ENCODE results near the gene SLCO1B3. TPM values are rescaled to one million over a fixed set of nuclear protein-coding genes. Genes with fewer than 3 reads are reported as not detected.

The SLCO1B3 gene
- total and polyA plus RNA-seq, 10 of the 15 experiments (the other 5 are each of a cell fraction or from before 2014, with no cell fraction given): 0.04 to 1.2 TPM; not detected in 8

DNA sequence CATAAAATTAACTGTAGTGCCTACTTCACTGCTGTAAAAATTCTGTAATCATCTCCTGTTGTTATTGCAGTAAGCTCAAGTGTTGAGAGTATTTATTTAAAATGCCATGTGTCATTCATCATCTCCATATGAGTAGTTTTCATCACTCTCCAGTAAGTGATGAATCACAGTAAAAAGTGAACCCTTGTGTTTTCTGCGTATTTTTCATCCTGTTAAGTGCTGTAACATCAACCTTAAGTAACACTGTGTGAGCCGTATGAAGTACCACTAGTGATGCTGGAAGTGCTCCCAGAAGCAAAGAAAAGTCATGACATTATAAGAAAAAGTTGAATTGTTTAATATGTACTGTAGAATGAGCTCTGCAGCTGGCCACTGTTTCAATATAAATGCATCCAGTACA, 55.4 kb downstream of the SLCO1B3 start:
- no peak for ATAC-seq
- no peak overlapping the region for H3K4me2 ChIP-seq (ENCODE audit: control insufficient read depth, insufficient read depth)
- intact Hi-C loops (cut with micrococcal nuclease; ENCODE audit: unreplicated experiment) (no loop called here), in situ Hi-C loops (cut with MboI) (no loop called here)
- no peaks in the 10 kb centered on the region for H3K79me2 ChIP-seq (ENCODE audit: control insufficient read depth, insufficient read depth, low read length)
- H3K9me3 ChIP-seq (replicated peaks; ENCODE audit: control insufficient read depth, insufficient read depth, low read length): no peaks in the 10 kb centered on the region
- no TSS peak for BruUV-seq (replicated peaks)
- POLR2A ChIA-PET: no interaction called here
- no peak overlapping the region for H3K4me3 ChIP-seq
- FAIRE-seq: no peak
- H2AFZ ChIP-seq (ENCODE audit: control insufficient read depth, low read depth, low read length): no peak overlapping the region
- 0% methylated on average over 2 of the region's 2 CpGs for WGBS (ENCODE audit: insufficient coverage, insufficient replicate concordance, low lambda C conversion rate, missing lambda C conversion rate)
- no peak overlapping the region for H3K27ac ChIP-seq (ENCODE audit: control insufficient read depth, insufficient read depth)
- DNase-seq (ENCODE audit: low read depth, low spot score): no peak
- SMC1A ChIA-PET (ENCODE audit: uncharacterized antibody, unreplicated experiment): no interaction called here
- no peaks in the 10 kb centered on the region for H3K36me3 ChIP-seq (ENCODE audit: control insufficient read depth in 2 of 2, insufficient read depth in 2 of 2, low read length in 1 of 2)
- H4K20me1 ChIP-seq (ENCODE audit: control insufficient read depth, insufficient read depth): no peaks in the 10 kb centered on the region
- no peak for TF ChIP-seq CBX3 (IDR thresholded peaks at IDR 0.05; ENCODE audit: borderline replicate concordance, low read depth)
- H3K4me1 ChIP-seq (ENCODE audit: control insufficient read depth, insufficient read depth, low read length): no peaks in the 10 kb centered on the region
- RAD21 ChIA-PET (ENCODE audit: unreplicated experiment): no interaction called here
- CTCF ChIA-PET: interaction anchor here (0.6 kb wide), 1 partner anchor 683 kb away, joined by 4 read pairs; no protein-coding TSS in a partner anchor
- H3K9ac ChIP-seq (ENCODE audit: control insufficient read depth, insufficient read depth, low read length): no peak overlapping the region
- H3K27me3 ChIP-seq (replicated peaks in 1 of 2; ENCODE audit: control insufficient read depth in 2 of 2, insufficient read depth in 2 of 2, low read length in 1 of 2): no peaks in the 10 kb centered on the region

DNA sequence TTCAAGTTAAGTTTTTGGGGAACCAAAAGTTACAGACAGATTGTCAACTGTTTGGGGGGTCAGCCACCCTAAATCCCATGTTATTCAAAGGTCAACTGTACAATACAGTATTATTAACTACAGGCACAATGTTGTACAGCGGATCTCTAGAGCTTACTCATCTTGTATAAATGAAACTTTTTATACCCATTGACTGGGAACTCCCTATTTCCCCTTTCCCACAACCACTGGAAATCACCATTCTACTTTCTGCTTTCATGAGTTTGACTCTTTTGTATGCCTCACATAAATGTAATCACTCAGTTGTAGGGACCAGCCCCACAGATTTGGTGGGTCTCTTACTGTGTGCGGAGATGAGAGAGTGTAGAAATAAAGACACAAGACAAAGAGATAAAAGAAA, 57.8 kb downstream of the SLCO1B3 start:
- Histone ChIP-seq H4K20me1 (ENCODE audit: control insufficient read depth, insufficient read depth) (no peaks in the 10 kb centered on the region), H3K36me3 (ENCODE audit: control insufficient read depth in 2 of 2, insufficient read depth in 2 of 2, low read length in 1 of 2) (no peaks in the 10 kb centered on the region), H3K4me1 (ENCODE audit: control insufficient read depth, insufficient read depth, low read length) (no peaks in the 10 kb centered on the region), H3K27me3 (replicated peaks in 1 of 2; ENCODE audit: control insufficient read depth in 2 of 2, insufficient read depth in 2 of 2, low read length in 1 of 2) (no peaks in the 10 kb centered on the region), H3K79me2 (ENCODE audit: control insufficient read depth, insufficient read depth, low read length) (no peaks in the 10 kb centered on the region), H2AFZ (ENCODE audit: control insufficient read depth, low read depth, low read length) (no peak overlapping the region), H3K27ac (ENCODE audit: control insufficient read depth, insufficient read depth) (no peak overlapping the region), H3K4me2 (ENCODE audit: control insufficient read depth, insufficient read depth) (no peak overlapping the region), H3K9ac (ENCODE audit: control insufficient read depth, insufficient read depth, low read length) (no peak overlapping the region), H3K4me3 (no peak overlapping the region), H3K9me3 (replicated peaks; ENCODE audit: control insufficient read depth, insufficient read depth, low read length) (no peaks in the 10 kb centered on the region)
- intact Hi-C loops (cut with micrococcal nuclease; ENCODE audit: unreplicated experiment) (no loop called here), in situ Hi-C loops (cut with MboI) (no loop called here)
- ATAC-seq: peak; percentile 84
- no peak for TF ChIP-seq CEBPB (IDR thresholded peaks at IDR 0.05; ENCODE audit: borderline replicate concordance in 1 of 2, low read depth in 2 of 2, low read length in 2 of 2)
- TF ChIP-seq NR2F1 (conservative IDR thresholded peaks at IDR 0.05): peak; percentile 74
- TF ChIP-seq, protein P1, sequence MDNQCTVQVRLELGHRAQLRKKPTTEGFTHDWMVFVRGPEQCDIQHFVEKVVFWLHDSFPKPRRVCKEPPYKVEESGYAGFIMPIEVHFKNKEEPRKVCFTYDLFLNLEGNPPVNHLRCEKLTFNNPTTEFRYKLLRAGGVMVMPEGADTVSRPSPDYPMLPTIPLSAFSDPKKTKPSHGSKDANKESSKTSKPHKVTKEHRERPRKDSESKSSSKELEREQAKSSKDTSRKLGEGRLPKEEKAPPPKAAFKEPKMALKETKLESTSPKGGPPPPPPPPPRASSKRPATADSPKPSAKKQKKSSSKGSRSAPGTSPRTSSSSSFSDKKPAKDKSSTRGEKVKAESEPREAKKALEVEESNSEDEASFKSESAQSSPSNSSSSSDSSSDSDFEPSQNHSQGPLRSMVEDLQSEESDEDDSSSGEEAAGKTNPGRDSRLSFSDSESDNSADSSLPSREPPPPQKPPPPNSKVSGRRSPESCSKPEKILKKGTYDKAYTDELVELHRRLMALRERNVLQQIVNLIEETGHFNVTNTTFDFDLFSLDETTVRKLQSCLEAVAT (IDR thresholded peaks at IDR 0.05): 0 out of 2 replicates have a peak, but pooled peaks have one; percentile 19
- no peak for TF ChIP-seq NR2C1 (IDR thresholded peaks at IDR 0.05)
- TF ChIP-seq, protein P2, sequence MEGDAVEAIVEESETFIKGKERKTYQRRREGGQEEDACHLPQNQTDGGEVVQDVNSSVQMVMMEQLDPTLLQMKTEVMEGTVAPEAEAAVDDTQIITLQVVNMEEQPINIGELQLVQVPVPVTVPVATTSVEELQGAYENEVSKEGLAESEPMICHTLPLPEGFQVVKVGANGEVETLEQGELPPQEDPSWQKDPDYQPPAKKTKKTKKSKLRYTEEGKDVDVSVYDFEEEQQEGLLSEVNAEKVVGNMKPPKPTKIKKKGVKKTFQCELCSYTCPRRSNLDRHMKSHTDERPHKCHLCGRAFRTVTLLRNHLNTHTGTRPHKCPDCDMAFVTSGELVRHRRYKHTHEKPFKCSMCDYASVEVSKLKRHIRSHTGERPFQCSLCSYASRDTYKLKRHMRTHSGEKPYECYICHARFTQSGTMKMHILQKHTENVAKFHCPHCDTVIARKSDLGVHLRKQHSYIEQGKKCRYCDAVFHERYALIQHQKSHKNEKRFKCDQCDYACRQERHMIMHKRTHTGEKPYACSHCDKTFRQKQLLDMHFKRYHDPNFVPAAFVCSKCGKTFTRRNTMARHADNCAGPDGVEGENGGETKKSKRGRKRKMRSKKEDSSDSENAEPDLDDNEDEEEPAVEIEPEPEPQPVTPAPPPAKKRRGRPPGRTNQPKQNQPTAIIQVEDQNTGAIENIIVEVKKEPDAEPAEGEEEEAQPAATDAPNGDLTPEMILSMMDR (IDR thresholded peaks at IDR 0.05 in 2 of 3, conservative IDR thresholded peaks at IDR 0.05 in 1 of 3; ENCODE audit: control insufficient read depth in 2 of 3, extremely low read depth in 1 of 3, insufficient read depth in 1 of 3, low read depth in 3 of 3, low read length in 3 of 3): no peak
- no peak for TF ChIP-seq HDAC2 (IDR thresholded peaks at IDR 0.05)
- TF ChIP-seq IKZF1 (conservative IDR thresholded peaks at IDR 0.05): peak; percentile 29; the same call in 1 of the 2 replicates
- TF ChIP-seq, protein P3, sequence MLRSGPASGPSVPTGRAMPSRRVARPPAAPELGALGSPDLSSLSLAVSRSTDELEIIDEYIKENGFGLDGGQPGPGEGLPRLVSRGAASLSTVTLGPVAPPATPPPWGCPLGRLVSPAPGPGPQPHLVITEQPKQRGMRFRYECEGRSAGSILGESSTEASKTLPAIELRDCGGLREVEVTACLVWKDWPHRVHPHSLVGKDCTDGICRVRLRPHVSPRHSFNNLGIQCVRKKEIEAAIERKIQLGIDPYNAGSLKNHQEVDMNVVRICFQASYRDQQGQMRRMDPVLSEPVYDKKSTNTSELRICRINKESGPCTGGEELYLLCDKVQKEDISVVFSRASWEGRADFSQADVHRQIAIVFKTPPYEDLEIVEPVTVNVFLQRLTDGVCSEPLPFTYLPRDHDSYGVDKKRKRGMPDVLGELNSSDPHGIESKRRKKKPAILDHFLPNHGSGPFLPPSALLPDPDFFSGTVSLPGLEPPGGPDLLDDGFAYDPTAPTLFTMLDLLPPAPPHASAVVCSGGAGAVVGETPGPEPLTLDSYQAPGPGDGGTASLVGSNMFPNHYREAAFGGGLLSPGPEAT (IDR thresholded peaks at IDR 0.05; ENCODE audit: low read depth): peak; percentile 65; the same call in 1 of the 2 replicates
- DNase-seq (ENCODE audit: low read depth, low spot score): peak; percentile 5
- 55% methylated on average over 2 of the region's 2 CpGs for WGBS (ENCODE audit: insufficient coverage, insufficient replicate concordance, low lambda C conversion rate, missing lambda C conversion rate)
- BruUV-seq (replicated peaks): no TSS peak
- SMC1A ChIA-PET (ENCODE audit: uncharacterized antibody, unreplicated experiment): no interaction called here
- RAD21 ChIA-PET (ENCODE audit: unreplicated experiment): no interaction called here
- CTCF ChIA-PET: no interaction called here
- FAIRE-seq: no peak
- POLR2A ChIA-PET: no interaction called here

Data from GM12878 (cell line).